H9 (cell line): ENCODE results near the gene CCDC69. TPM values are rescaled to one million over a fixed set of nuclear protein-coding genes. Genes with fewer than 3 reads are reported as not detected.

Experiments used
- DNase-seq: peaks from one replicate; pipeline ENCODE4 v3.0.0-alpha.2; 2017
- H2AFZ ChIP-seq: one replicate; pipeline ENCODE4 v1.6.1; 2013; ENCODE audit warnings: mild to moderate bottlenecking, low read length, control low read depth, moderate library complexity
- H2AK5ac ChIP-seq: 2 replicates; pipeline ENCODE4 v1.6.1; 2013; ENCODE audit warnings: low read length, control low read depth, mixed read lengths; ENCODE audit not compliant: insufficient read length
- H2BK120ac ChIP-seq: one replicate; pipeline ENCODE4 v1.6.1; 2013; ENCODE audit warnings: low read depth, mild to moderate bottlenecking, low read length, control low read depth, inconsistent platforms; ENCODE audit not compliant: poor library complexity, severe bottlenecking
- H2BK12ac ChIP-seq: 2 replicates; pipeline ENCODE4 v1.6.1; 2013; ENCODE audit warnings: low read length, control low read depth, mixed read lengths, low read depth; ENCODE audit not compliant: insufficient read length
- H2BK15ac ChIP-seq: 2 replicates; pipeline ENCODE4 v1.6.1; 2013; ENCODE audit warnings: low read depth, low read length, control low read depth
- H2BK20ac ChIP-seq: one replicate; pipeline ENCODE4 v1.6.1; 2013; ENCODE audit warnings: low read depth, mild to moderate bottlenecking, low read length, control low read depth, inconsistent platforms; ENCODE audit not compliant: poor library complexity, severe bottlenecking
- H2BK5ac ChIP-seq: 2 replicates; pipeline ENCODE4 v1.6.1; 2013; ENCODE audit warnings: low read length, control low read depth, mixed read lengths; ENCODE audit not compliant: insufficient read length
- H3K14ac ChIP-seq: 2 replicates; pipeline ENCODE4 v1.6.1; 2013; ENCODE audit warnings: low read length, control low read depth; ENCODE audit not compliant: insufficient read depth
- H3K18ac ChIP-seq: 2 replicates; pipeline ENCODE4 v1.6.1; 2013; ENCODE audit warnings: low read depth, mild to moderate bottlenecking, mixed read lengths, low read length, control low read depth; ENCODE audit not compliant: insufficient read length
- H3K23ac ChIP-seq: 2 replicates; pipeline ENCODE4 v1.6.1; 2013; ENCODE audit warnings: low read length, control low read depth, mixed read lengths, low read depth; ENCODE audit not compliant: insufficient read length
- H3K23me2 ChIP-seq: 2 replicates; pipeline ENCODE4 v1.6.1; 2013; ENCODE audit warnings: low read depth, mild to moderate bottlenecking, mixed read lengths, low read length, control low read depth; ENCODE audit not compliant: insufficient read length, poor library complexity, severe bottlenecking
- H3K27ac ChIP-seq: 2 replicates; pipeline ENCODE4 v1.5.1; 2013; ENCODE audit warnings: low read length, control low read depth, mixed read lengths, low read depth; ENCODE audit not compliant: insufficient read length
- H3K27me3 ChIP-seq: 2 replicates; pipeline ENCODE4 v1.6.1; 2013; ENCODE audit warnings: low read length, control low read depth, inconsistent platforms; ENCODE audit not compliant: insufficient read depth
- H3K4ac ChIP-seq: 2 replicates; pipeline ENCODE4 v1.6.1; 2013; ENCODE audit warnings: low read depth, mild to moderate bottlenecking, control low read depth, inconsistent platforms, low read length, moderate library complexity
- H3K4me1 ChIP-seq: 2 replicates; pipeline ENCODE4 v1.6.1; 2013; ENCODE audit warnings: low read length, control low read depth, inconsistent platforms; ENCODE audit not compliant: insufficient read depth
- H3K4me2 ChIP-seq: 2 replicates; pipeline ENCODE4 v1.6.1; 2013; ENCODE audit warnings: low read length, control low read depth, mixed read lengths; ENCODE audit not compliant: insufficient read length, insufficient read depth
- H3K56ac ChIP-seq: 2 replicates; pipeline ENCODE4 v1.6.1; 2013; ENCODE audit warnings: low read depth, mild to moderate bottlenecking, mixed read lengths, low read length, control low read depth; ENCODE audit not compliant: insufficient read length
- H3K79me1 ChIP-seq: 2 replicates; pipeline ENCODE4 v1.6.1; 2013; ENCODE audit warnings: low read depth, mild to moderate bottlenecking, moderate library complexity, low read length, control low read depth, inconsistent platforms; ENCODE audit not compliant: insufficient read depth, poor library complexity, severe bottlenecking
- H3K79me2 ChIP-seq: 2 replicates; pipeline ENCODE4 v1.6.1; 2013; ENCODE audit warnings: low read length, control low read depth, inconsistent platforms; ENCODE audit not compliant: insufficient read depth
- H3K9ac ChIP-seq: 2 replicates; pipeline ENCODE4 v1.6.1; 2013; ENCODE audit warnings: low read length, control low read depth, mixed read lengths; ENCODE audit not compliant: insufficient read length; ENCODE audit errors: extremely low read depth
- H3K9me3 ChIP-seq: one replicate; pipeline ENCODE4 v1.6.1; 2013; ENCODE audit warnings: low read depth, low read length, inconsistent platforms; ENCODE audit not compliant: control insufficient read depth
- H3T11ph ChIP-seq: one replicate; pipeline ENCODE4 v1.6.1; 2013; ENCODE audit warnings: mild to moderate bottlenecking, low read length, control low read depth, inconsistent platforms
- H4K20me1 ChIP-seq: one replicate; pipeline ENCODE4 v1.6.1; 2013; ENCODE audit not compliant: control insufficient read depth, insufficient read length, insufficient read depth
- H4K5ac ChIP-seq: 2 replicates; pipeline ENCODE4 v1.6.1; 2013; ENCODE audit warnings: low read depth, mild to moderate bottlenecking, mixed read lengths, low read length, control low read depth; ENCODE audit not compliant: insufficient read length
- H4K8ac ChIP-seq: replicated peaks from 2 replicates; pipeline ENCODE4 v1.6.1; 2013; ENCODE audit warnings: low read length, control low read depth, mixed read lengths, low read depth; ENCODE audit not compliant: insufficient read length
- H4K91ac ChIP-seq: 2 replicates; pipeline ENCODE4 v1.6.1; 2013; ENCODE audit warnings: low read depth, mild to moderate bottlenecking, moderate library complexity, mixed read lengths, low read length, control low read depth; ENCODE audit not compliant: insufficient read length
- H3K27ac Mint-ChIP-seq, 3 experiments: 2 replicates in 2 of 3; 3 replicates in 1 of 3; pipeline ENCODE4 v1.8.0; 2020 to 2021; ENCODE audit warnings: mixed read lengths in 3 of 3, mild to moderate bottlenecking in 1 of 3, moderate library complexity in 1 of 3
- H3K27me3 Mint-ChIP-seq: 2 replicates; pipeline ENCODE4 v1.8.0; 2021; ENCODE audit warnings: low read depth, mild to moderate bottlenecking, moderate library complexity, mixed read lengths
- H3K36me3 Mint-ChIP-seq, 3 experiments: 2 replicates in 2 of 3; 3 replicates in 1 of 3; pipeline ENCODE4 v1.8.0; 2020 to 2021; ENCODE audit warnings: low read depth in 3 of 3, mixed read lengths in 3 of 3; ENCODE audit not compliant: insufficient read depth in 1 of 3
- H3K4me1 Mint-ChIP-seq, 2 experiments: 2 replicates each; pipeline ENCODE4 v1.8.0; 2020; ENCODE audit warnings: mixed read lengths in 2 of 2
- H3K4me3 Mint-ChIP-seq, 2 experiments: 2 replicates in 1 of 2; 3 replicates in 1 of 2; pipeline ENCODE4 v1.8.0; 2020 to 2021; ENCODE audit warnings: mild to moderate bottlenecking in 2 of 2, mixed read lengths in 2 of 2, moderate library complexity in 1 of 2
- H3K9me3 Mint-ChIP-seq, 2 experiments: 2 replicates in 1 of 2; 3 replicates in 1 of 2; pipeline ENCODE4 v1.8.0; 2020; ENCODE audit warnings: mild to moderate bottlenecking in 2 of 2, mixed read lengths in 2 of 2, moderate library complexity in 1 of 2
- WGBS: extraction: QIAGEN DNeasy Blood & Tissue Kit; methylation state at CpG from one replicate; pipeline ENCODE4 v1.1.7; 2013; ENCODE audit warnings: missing lambda C conversion rate, low lambda C conversion rate, mixed read lengths; ENCODE audit not compliant: insufficient read length; ENCODE audit errors: extremely low coverage; 5-methylcytosine and 5-hydroxymethylcytosine counted together
- total RNA-seq: library from RNA; stranded (reverse); gene quantifications from 2 replicates; pipeline ENCODE4 v1.2.1, GENCODE V29; 2021
- TF ChIP-seq, protein P1 (sequence below): fragments of 200-600 bp; sonication (generic); conservative IDR thresholded peaks from 3 replicates; pipeline ENCODE4 v1.8.0; 2021; ENCODE audit warnings: antibody characterized with exemption, mild to moderate bottlenecking

The CCDC69 gene
- total RNA-seq, 1 experiment from 2014 or later, result 5.3 TPM

DNA sequence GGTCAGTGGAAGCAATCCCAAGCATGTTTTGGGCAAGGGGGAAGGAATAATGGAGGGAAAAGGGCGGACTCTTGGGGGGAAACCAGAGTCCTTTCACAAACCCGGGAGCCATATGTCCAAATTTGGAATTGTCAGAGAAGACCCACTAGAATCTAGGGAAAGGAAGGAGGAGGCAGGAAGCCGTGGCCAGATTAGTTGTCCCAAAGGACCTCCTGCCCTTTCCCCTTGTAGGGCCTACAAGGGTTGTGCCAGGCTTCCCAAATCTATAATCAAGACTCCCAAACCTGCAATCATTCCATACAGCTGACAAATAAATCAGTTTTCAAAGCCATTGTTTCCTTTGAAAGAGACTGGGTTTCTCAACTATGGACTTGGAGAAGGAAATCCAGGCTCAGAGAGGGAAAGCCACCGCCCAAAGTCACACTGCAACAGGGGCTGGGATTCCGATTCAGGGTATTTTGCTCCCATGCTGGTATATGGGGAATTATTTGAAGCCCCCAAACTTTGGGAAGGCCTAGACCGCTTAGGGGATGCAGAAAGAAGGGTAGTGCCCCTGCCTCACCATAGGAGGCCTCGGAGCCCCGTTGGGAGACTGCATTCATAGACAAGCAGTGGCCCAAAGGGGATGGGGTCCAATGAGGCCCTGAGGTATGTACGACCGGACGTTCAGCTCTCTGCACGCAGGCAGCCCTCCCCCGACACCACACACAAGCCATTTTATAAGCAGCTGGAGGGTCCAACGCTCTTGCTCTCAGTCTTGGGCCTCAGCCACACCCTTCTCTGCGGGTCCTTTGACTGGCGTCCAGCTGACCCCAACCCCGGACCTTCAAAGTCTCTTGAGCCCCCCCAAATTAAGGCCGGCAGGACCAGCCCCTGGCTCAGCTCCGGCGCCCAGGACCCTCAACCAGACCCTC, 67.1 kb downstream of the CCDC69 start:
- no peak overlapping the region for H2BK5ac ChIP-seq
- no peak overlapping the region for H2BK12ac ChIP-seq
- no peaks in the 10 kb centered on the region for H3K9me3 Mint-ChIP-seq
- peak overlapping the region; percentile 70 for H3K4me2 ChIP-seq
- H3K27me3 Mint-ChIP-seq, result peaks cover 12% of the 10 kb centered on the region; the same call in 1 of the 2 replicates
- peak overlapping the region; percentile 77 to 85 for H3K4me3 Mint-ChIP-seq
- no peak overlapping the region for H3K27ac Mint-ChIP-seq
- no peaks in the 10 kb centered on the region; the same call in 1 of the 2 replicates for H3K79me2 ChIP-seq
- H4K20me1 ChIP-seq, result no peaks in the 10 kb centered on the region
- H2AFZ ChIP-seq, result no peak overlapping the region
- no peaks in the 10 kb centered on the region for H3K27me3 ChIP-seq
- no peak overlapping the region for H2BK120ac ChIP-seq
- H3K4me1 Mint-ChIP-seq, result peaks cover 28 to 33% of the 10 kb centered on the region in 2 experiments
- no peak overlapping the region for H4K8ac ChIP-seq
- no peak overlapping the region for H2BK20ac ChIP-seq
- H3K23ac ChIP-seq, result no peak overlapping the region
- H2BK15ac ChIP-seq, result no peak overlapping the region
- WGBS, result no CpG with 5 or more reads among the region's 20 CpGs
- TF ChIP-seq, protein P1, sequence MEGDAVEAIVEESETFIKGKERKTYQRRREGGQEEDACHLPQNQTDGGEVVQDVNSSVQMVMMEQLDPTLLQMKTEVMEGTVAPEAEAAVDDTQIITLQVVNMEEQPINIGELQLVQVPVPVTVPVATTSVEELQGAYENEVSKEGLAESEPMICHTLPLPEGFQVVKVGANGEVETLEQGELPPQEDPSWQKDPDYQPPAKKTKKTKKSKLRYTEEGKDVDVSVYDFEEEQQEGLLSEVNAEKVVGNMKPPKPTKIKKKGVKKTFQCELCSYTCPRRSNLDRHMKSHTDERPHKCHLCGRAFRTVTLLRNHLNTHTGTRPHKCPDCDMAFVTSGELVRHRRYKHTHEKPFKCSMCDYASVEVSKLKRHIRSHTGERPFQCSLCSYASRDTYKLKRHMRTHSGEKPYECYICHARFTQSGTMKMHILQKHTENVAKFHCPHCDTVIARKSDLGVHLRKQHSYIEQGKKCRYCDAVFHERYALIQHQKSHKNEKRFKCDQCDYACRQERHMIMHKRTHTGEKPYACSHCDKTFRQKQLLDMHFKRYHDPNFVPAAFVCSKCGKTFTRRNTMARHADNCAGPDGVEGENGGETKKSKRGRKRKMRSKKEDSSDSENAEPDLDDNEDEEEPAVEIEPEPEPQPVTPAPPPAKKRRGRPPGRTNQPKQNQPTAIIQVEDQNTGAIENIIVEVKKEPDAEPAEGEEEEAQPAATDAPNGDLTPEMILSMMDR, result no peak
- H3K56ac ChIP-seq, result no peak overlapping the region
- H3K4me1 ChIP-seq, result no peaks in the 10 kb centered on the region
- H3K18ac ChIP-seq, result peak overlapping the region; percentile 82
- DNase-seq, result peak; percentile 39
- no peak overlapping the region for H2AK5ac ChIP-seq
- H3K27ac ChIP-seq, result no peak overlapping the region
- peak overlapping the region; percentile 42 for H3K14ac ChIP-seq
- no peaks in the 10 kb centered on the region for H3K79me1 ChIP-seq
- no peak overlapping the region for H3T11ph ChIP-seq
- H3K4ac ChIP-seq, result no peak overlapping the region
- H3K9ac ChIP-seq, result peak overlapping the region; percentile 37
- no peak overlapping the region for H4K91ac ChIP-seq
- peaks cover 15% of the 10 kb centered on the region for H3K23me2 ChIP-seq
- H4K5ac ChIP-seq, result no peak overlapping the region
- no peaks in the 10 kb centered on the region for H3K36me3 Mint-ChIP-seq
- H3K9me3 ChIP-seq, result no peaks in the 10 kb centered on the region
